ENCODE results near the gene DUOX2.
"Not testable (repeated sequence)": the region's sequence is repeated elsewhere in the genome, so short reads cannot be mapped to it uniquely, and the experiment has no call there.

GRCh38 chr15:45044270-45044669, 69.7 kb downstream of the DUOX2 start:
- TF ChIP-seq CTCF (IDR thresholded peaks at IDR 0.05); POLR2AphosphoS5 (IDR thresholded peaks at IDR 0.05; ENCODE audit: low read depth, low read length); TCF7L2 (IDR thresholded peaks at IDR 0.05; ENCODE audit: low read depth, low read length); REST (IDR thresholded peaks at IDR 0.05; ENCODE audit: insufficient read depth in 1 of 2, low read depth in 2 of 2, low read length in 1 of 2); SIN3A (IDR thresholded peaks at IDR 0.05; ENCODE audit: borderline replicate concordance, insufficient read depth, low read depth, low read length): not testable (repeated sequence)

Measured in Panc1 (cell line).